SH-SY5Y (cell line): ENCODE results near the gene KRTAP2-4.
"Not testable (repeated sequence)": the region's sequence is repeated elsewhere in the genome, so short reads cannot be mapped to it uniquely, and the experiment has no call there.

Source experiments
- GATA2 ChIP-seq: IDR thresholded peaks from 2 replicates; pipeline ENCODE4 v1.6.1; 2011; ENCODE audit warnings: mild to moderate bottlenecking, low read depth, low read length
- GATA3 ChIP-seq: IDR thresholded peaks from 2 replicates; pipeline ENCODE4 v1.6.1; 2011; ENCODE audit warnings: low read depth, mild to moderate bottlenecking, low read length, moderate library complexity

DNA sequence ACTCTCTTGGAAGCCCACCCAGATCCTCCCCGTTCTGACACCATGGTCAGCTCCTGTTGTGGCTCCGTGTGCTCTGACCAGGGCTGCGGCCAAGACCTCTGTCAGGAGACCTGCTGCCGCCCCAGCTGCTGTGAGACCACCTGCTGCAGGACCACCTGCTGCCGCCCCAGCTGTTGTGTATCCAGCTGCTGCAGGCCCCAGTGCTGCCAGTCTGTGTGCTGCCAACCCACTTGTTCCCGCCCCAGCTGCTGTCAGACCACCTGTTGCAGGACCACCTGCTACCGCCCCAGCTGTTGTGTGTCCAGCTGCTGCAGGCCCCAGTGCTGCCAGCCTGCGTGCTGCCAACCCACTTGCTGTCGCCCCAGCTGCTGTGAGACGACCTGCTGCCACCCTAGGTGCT, 39.7 kb upstream of the KRTAP2-4 start, which contains the start of gene KRTAP4-9:
- not testable (repeated sequence) for TF ChIP-seq GATA2, GATA3
